AG09319 (cell line): ENCODE measurements around the gene LCN10.

Experiments used
- DNase-seq: peaks from one replicate; pipeline ENCODE4 v3.0.0-alpha.2; 2010; ENCODE audit warnings: low read depth; ENCODE audit errors: extremely low read depth
- TF ChIP-seq, protein P1 (sequence below): IDR thresholded peaks from 2 replicates; pipeline ENCODE4 v1.5.1; 2011; ENCODE audit warnings: low read depth, mild to moderate bottlenecking, inconsistent platforms, low read length, moderate library complexity

The LCN10 gene

GRCh38 chr9:136744773-136745172, 2.0 kb upstream of the LCN10 start:
- TF ChIP-seq, protein P1, sequence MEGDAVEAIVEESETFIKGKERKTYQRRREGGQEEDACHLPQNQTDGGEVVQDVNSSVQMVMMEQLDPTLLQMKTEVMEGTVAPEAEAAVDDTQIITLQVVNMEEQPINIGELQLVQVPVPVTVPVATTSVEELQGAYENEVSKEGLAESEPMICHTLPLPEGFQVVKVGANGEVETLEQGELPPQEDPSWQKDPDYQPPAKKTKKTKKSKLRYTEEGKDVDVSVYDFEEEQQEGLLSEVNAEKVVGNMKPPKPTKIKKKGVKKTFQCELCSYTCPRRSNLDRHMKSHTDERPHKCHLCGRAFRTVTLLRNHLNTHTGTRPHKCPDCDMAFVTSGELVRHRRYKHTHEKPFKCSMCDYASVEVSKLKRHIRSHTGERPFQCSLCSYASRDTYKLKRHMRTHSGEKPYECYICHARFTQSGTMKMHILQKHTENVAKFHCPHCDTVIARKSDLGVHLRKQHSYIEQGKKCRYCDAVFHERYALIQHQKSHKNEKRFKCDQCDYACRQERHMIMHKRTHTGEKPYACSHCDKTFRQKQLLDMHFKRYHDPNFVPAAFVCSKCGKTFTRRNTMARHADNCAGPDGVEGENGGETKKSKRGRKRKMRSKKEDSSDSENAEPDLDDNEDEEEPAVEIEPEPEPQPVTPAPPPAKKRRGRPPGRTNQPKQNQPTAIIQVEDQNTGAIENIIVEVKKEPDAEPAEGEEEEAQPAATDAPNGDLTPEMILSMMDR, result no peak
- no peak for DNase-seq

GRCh38 chr9:136743639-136744211, 985 bp upstream of the LCN10 start:
- TF ChIP-seq, protein P1, result no peak

DNA sequence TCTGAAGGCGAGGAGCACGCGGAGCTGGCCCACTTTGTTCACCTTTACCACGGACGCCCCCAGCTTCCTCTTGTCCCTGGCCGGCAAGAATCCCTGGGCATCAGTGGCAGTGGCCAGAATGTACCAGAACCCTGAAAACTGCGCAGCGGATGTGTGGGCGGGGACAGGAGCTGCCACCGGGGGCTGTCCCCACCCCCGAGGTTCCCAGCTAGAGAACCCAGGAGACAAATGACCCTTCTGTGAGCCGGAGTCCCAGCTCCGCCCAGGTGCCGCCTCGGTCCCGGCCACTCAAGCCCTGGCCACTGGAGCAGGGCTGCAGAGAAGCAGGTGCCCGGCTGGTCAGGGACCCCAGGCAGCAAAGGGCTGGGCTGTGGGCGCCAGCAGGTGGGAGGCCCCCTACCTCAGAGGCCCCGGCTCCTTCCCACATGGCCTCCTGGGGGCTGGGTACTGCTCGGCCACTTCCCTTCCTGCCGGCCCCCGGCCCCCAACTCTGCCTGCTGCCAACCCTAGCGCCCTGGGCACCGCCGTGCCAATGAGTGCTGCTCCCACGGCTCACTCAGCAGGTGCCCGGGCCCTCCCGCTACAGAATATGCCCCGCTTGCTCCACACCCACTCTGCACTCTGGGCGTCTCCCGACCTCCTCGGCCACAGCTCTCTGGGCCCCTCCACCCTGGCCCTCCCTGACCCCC, 713 bp downstream of the LCN10 start:
- TF ChIP-seq, protein P1, result no peak
- DNase-seq, result no peak

More at GRCh38 chr9:136743639-136744211, 985 bp upstream of the LCN10 start:
- no peak for DNase-seq

DNA sequence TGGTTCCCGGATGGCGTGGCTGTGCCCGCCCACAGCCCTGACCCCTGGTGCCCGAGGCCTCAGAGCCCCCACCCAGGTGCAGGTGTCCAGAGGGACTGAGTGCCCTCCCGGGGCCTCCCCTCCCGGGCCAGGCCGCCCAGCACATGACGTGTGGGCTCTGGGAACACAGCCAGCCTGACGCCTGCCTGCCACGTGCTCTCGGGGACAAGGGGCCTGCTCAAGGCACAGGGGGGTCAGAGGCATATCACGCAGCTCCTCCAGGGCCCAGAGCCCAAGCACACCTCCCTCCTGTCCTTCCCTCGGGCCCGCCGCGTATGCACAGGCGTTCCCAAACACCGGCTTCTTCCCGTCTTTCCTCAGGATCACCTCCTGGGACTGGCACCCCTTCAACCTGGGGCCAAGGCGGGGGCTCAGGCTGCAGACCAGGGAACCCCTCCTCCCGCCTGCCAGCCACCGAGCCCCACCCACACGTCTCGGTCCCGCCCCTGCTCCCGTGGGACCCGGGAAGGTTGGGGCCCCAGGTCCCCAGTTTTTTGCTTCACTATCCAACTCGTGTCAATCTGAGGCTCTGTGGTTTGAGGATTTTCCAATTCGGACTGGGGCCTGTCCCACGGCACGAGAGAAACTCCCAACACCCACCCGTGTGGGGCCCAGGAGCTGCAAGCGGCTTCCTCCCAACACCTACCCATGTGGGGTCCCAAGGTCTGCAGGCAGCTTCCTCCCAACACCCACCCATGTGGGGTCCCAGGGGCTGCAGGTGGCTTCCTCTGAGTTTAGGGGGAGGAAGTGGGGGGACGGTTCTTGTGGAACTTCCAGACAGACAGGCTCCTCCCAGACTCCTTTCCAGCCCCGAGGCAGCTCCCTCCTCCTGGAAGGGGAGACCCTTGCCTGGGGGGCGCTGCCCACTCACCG, 1.5 kb downstream of the LCN10 start:
- no peak for DNase-seq
- TF ChIP-seq, protein P1, result no peak

- TF ChIP-seq, protein P1, result no peak
- DNase-seq, result no peak
These were observed 2.2 kb downstream of the LCN10 start for GRCh38 chr9:136740491-136740890.

GRCh38 chr9:136740069-136740468, 2.7 kb downstream of the LCN10 start:
- no peak for DNase-seq
- TF ChIP-seq, protein P1, result no peak

DNA sequence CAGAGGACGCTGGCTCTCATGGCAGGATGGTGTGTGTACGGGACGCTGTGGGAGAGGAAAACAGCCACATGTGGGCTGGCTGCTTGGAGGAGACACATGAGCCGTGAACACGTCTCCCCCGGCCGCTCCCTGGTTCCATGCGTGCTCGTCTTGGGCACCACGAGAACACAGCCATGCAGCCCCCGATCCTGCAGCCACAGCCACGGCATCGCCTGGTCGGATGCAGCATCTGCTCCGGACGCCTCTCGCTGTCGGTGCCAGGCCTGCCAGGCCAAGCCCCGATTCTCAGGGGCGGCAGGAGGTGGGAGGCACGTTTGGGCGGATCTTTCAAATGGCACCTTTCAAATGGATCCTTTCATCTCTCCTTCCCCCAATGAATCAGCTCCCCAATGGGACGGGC, 3.2 kb downstream of the LCN10 start:
- no peak for DNase-seq
- TF ChIP-seq, protein P1, result no peak
